DND-41 (cell line): ENCODE data around the gene IKZF5.

ENCODE experiments used
- EZH2 ChIP-seq: IDR thresholded peaks from 3 replicates; pipeline ENCODE4 v1.6.1; 2012; ENCODE audit warnings: borderline replicate concordance, low read depth, mild to moderate bottlenecking, moderate library complexity, low read length, inconsistent platforms; ENCODE audit not compliant: severe bottlenecking
- TF ChIP-seq, protein P1 (sequence below): IDR thresholded peaks from 2 replicates; pipeline ENCODE4 v1.5.1; 2012; ENCODE audit warnings: borderline replicate concordance, low read length, moderate library complexity, mild to moderate bottlenecking; ENCODE audit not compliant: poor library complexity, severe bottlenecking; ENCODE audit errors: extremely low read depth

DNA sequence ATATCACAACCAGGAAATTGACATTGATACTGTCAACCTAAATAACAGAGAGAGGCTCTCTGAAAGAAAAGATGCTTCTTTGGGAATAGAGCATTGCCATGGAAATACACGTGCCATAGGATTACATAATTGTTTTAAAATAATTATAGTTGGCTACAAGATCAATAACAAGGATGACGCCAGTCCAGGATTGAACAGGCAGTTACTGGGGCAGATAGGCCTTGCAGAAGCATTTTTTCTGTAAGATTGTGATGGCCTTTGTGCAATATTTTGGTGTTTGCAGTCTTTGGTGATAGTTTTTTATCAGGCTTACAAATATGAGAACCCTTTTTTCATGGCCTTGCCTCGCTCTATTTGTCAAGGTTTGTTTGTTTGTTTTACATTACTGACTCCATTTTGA lies 10.7 kb upstream of the IKZF5 start:
- TF ChIP-seq, protein P1, sequence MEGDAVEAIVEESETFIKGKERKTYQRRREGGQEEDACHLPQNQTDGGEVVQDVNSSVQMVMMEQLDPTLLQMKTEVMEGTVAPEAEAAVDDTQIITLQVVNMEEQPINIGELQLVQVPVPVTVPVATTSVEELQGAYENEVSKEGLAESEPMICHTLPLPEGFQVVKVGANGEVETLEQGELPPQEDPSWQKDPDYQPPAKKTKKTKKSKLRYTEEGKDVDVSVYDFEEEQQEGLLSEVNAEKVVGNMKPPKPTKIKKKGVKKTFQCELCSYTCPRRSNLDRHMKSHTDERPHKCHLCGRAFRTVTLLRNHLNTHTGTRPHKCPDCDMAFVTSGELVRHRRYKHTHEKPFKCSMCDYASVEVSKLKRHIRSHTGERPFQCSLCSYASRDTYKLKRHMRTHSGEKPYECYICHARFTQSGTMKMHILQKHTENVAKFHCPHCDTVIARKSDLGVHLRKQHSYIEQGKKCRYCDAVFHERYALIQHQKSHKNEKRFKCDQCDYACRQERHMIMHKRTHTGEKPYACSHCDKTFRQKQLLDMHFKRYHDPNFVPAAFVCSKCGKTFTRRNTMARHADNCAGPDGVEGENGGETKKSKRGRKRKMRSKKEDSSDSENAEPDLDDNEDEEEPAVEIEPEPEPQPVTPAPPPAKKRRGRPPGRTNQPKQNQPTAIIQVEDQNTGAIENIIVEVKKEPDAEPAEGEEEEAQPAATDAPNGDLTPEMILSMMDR: no peak
- no peak for TF ChIP-seq EZH2
